Left ventricle myocardium inferior (tissue), 1 donor: ENCODE results near the gene PRDM2. TPM values are rescaled to one million over a fixed set of nuclear protein-coding genes. Genes with fewer than 3 reads are reported as not detected.

ENCODE experiments used
- DNase-seq: peaks from one replicate; pipeline ENCODE4 v3.0.0-alpha.2; 2020
- H3K27ac ChIP-seq: fragments of 200-600 bp; replicated peaks from 2 replicates; pipeline ENCODE4 v1.8.0; 2021
- H3K27me3 ChIP-seq: fragments of 200-600 bp; 2 replicates; pipeline ENCODE4 v1.8.0; 2021; ENCODE audit warnings: low read depth
- H3K36me3 ChIP-seq: fragments of 200-600 bp; 2 replicates; pipeline ENCODE4 v1.8.0; 2021
- H3K4me1 ChIP-seq: fragments of 200-600 bp; 2 replicates; pipeline ENCODE4 v1.8.0; 2021
- H3K4me3 ChIP-seq: fragments of 200-600 bp; 2 replicates; pipeline ENCODE4 v1.8.0; 2021; ENCODE audit warnings: mild to moderate bottlenecking, moderate library complexity
- H3K9me3 ChIP-seq: fragments of 200-600 bp; replicated peaks from 2 replicates; pipeline ENCODE4 v1.8.0; 2021
- CTCF ChIP-seq: fragments of 200-600 bp; IDR thresholded peaks from 2 replicates; pipeline ENCODE4 v1.8.0; 2021; ENCODE audit warnings: antibody characterized with exemption, mild to moderate bottlenecking, borderline replicate concordance
- intact Hi-C: fragments of 100-400 bp; cut with micrococcal nuclease; formaldehyde crosslinking; loops from one replicate; pipeline ENCODE4 v1.11.0; 2022
- total RNA-seq: library from RNA; stranded (reverse); fragmentation: NEBNext Ultra II Directional; extraction: Animal tissue kit (Norgen Biotek cat#: 25700); gene quantifications from one replicate; pipeline ENCODE4 v1.2.1, GENCODE V29; 2021
- donor health status: DM: no; HTN: yes; CAD: no; lungs with severe emphysema.

Gene PRDM2
- total RNA-seq, 1 donor from 2014 or later: 36.1 TPM

GRCh38 chr1:13722808-13723360 is 22.9 kb downstream of the PRDM2 start:
- Histone ChIP-seq H3K27ac (no peak overlapping the region), H3K4me3 (no peak overlapping the region), H3K27me3 (no peaks in the 10 kb centered on the region), H3K9me3 (no peaks in the 10 kb centered on the region), H3K36me3 (no peaks in the 10 kb centered on the region), H3K4me1 (no peaks in the 10 kb centered on the region)
- DNase-seq: no peak
- intact Hi-C loops: no loop called here
- no peak for TF ChIP-seq CTCF

- DNase-seq: no peak
- intact Hi-C loops: no loop called here
- Histone ChIP-seq H3K4me1 (no peaks in the 10 kb centered on the region), H3K4me3 (no peak overlapping the region), H3K36me3 (no peaks in the 10 kb centered on the region), H3K27me3 (no peaks in the 10 kb centered on the region), H3K9me3 (no peaks in the 10 kb centered on the region), H3K27ac (no peak overlapping the region)
- TF ChIP-seq CTCF: no peak
These were observed 23.8 kb downstream of the PRDM2 start for GRCh38 chr1:13723810-13724209.

- no peaks in the 10 kb centered on the region for H3K36me3 ChIP-seq
- no peak for DNase-seq
- no peak overlapping the region for H3K27ac ChIP-seq
- peak; percentile 48 for TF ChIP-seq CTCF
- H3K27me3 ChIP-seq: no peaks in the 10 kb centered on the region
- intact Hi-C loops: no loop called here
- H3K4me1 ChIP-seq: no peaks in the 10 kb centered on the region
- no peaks in the 10 kb centered on the region for H3K9me3 ChIP-seq
- no peak overlapping the region for H3K4me3 ChIP-seq
These were observed 25.8 kb downstream of the PRDM2 start for GRCh38 chr1:13725714-13726175.

- H3K4me1 ChIP-seq: no peaks in the 10 kb centered on the region
- H3K36me3 ChIP-seq: no peaks in the 10 kb centered on the region
- no peaks in the 10 kb centered on the region for H3K9me3 ChIP-seq
- no peak for DNase-seq
- no peak overlapping the region for H3K4me3 ChIP-seq
- H3K27ac ChIP-seq: no peak overlapping the region
- intact Hi-C loops: no loop called here
- H3K27me3 ChIP-seq: no peaks in the 10 kb centered on the region
- TF ChIP-seq CTCF: no peak
These were observed 28.2 kb downstream of the PRDM2 start for GRCh38 chr1:13728091-13728715.

- H3K9me3 ChIP-seq: no peaks in the 10 kb centered on the region
- DNase-seq: no peak
- no peak overlapping the region for H3K4me3 ChIP-seq
- intact Hi-C loops: no loop called here
- no peak for TF ChIP-seq CTCF
- no peaks in the 10 kb centered on the region for H3K36me3 ChIP-seq
- H3K4me1 ChIP-seq: no peaks in the 10 kb centered on the region
- H3K27ac ChIP-seq: no peak overlapping the region
- no peaks in the 10 kb centered on the region for H3K27me3 ChIP-seq
These were observed 30.3 kb downstream of the PRDM2 start for GRCh38 chr1:13730291-13730690.
